ENCODE measurements around the gene JMJD8. TPM values are rescaled to one million over a fixed set of nuclear protein-coding genes. Genes with fewer than 3 reads are reported as not detected.
A peak's percentile ranks its signal among the peaks of the same experiment; 100 is the strongest.

Gene JMJD8
- total RNA-seq, 1 donor from 2014 or later = 26.1 TPM

- DNase-seq = no peak
- no peak for TF ChIP-seq CTCF (IDR thresholded peaks at IDR 0.05; ENCODE audit: partially characterized antibody, unreplicated experiment)
- peak overlapping the region; percentile 76 for H3K4me3 Mint-ChIP-seq (ENCODE audit: unreplicated experiment)
- no peaks in the 10 kb centered on the region for H3K36me3 Mint-ChIP-seq (ENCODE audit: unreplicated experiment)
- no peak overlapping the region for H3K27ac Mint-ChIP-seq (ENCODE audit: unreplicated experiment)
- peaks cover 14% of the 10 kb centered on the region for H3K9me3 Mint-ChIP-seq (ENCODE audit: unreplicated experiment)
- H3K4me1 Mint-ChIP-seq (ENCODE audit: low read depth, unreplicated experiment) = peaks cover 13% of the 10 kb centered on the region
- peaks cover 15% of the 10 kb centered on the region for H3K27me3 Mint-ChIP-seq (ENCODE audit: unreplicated experiment)
Measured at GRCh38 chr16:703406-703805, 19.3 kb upstream of the JMJD8 start.

GRCh38 chr16:702341-702740 lies 18.2 kb upstream of the JMJD8 start:
- Mint-ChIP-seq H3K4me3 (ENCODE audit: unreplicated experiment) (peak overlapping the region; percentile 81), H3K27me3 (ENCODE audit: unreplicated experiment) (peaks cover 12% of the 10 kb centered on the region), H3K27ac (ENCODE audit: unreplicated experiment) (no peak overlapping the region), H3K36me3 (ENCODE audit: unreplicated experiment) (no peaks in the 10 kb centered on the region), H3K9me3 (ENCODE audit: unreplicated experiment) (peaks cover 8% of the 10 kb centered on the region), H3K4me1 (ENCODE audit: low read depth, unreplicated experiment) (peaks cover 11% of the 10 kb centered on the region)
- TF ChIP-seq CTCF (IDR thresholded peaks at IDR 0.05; ENCODE audit: partially characterized antibody, unreplicated experiment) = no peak
- DNase-seq = no peak

GRCh38 chr16:700684-701584 lies 16.8 kb upstream of the JMJD8 start:
- no peak for TF ChIP-seq CTCF (IDR thresholded peaks at IDR 0.05; ENCODE audit: partially characterized antibody, unreplicated experiment)
- Mint-ChIP-seq H3K36me3 (ENCODE audit: unreplicated experiment) (no peaks in the 10 kb centered on the region), H3K9me3 (ENCODE audit: unreplicated experiment) (peaks cover 4% of the 10 kb centered on the region), H3K27ac (ENCODE audit: unreplicated experiment) (no peak overlapping the region), H3K27me3 (ENCODE audit: unreplicated experiment) (peaks cover 18% of the 10 kb centered on the region), H3K4me1 (ENCODE audit: low read depth, unreplicated experiment) (peaks cover 11% of the 10 kb centered on the region), H3K4me3 (ENCODE audit: unreplicated experiment) (peak overlapping the region; percentile 71)
- no peak for DNase-seq

- no peak for TF ChIP-seq CTCF (IDR thresholded peaks at IDR 0.05; ENCODE audit: partially characterized antibody, unreplicated experiment)
- H3K27me3 Mint-ChIP-seq (ENCODE audit: unreplicated experiment) = peaks cover 24% of the 10 kb centered on the region
Measured at GRCh38 chr16:698911-699671, 15.0 kb upstream of the JMJD8 start.

More at GRCh38 chr16:698911-699671, 15.0 kb upstream of the JMJD8 start:
- no peak overlapping the region for H3K4me3 Mint-ChIP-seq (ENCODE audit: unreplicated experiment)
- H3K4me1 Mint-ChIP-seq (ENCODE audit: low read depth, unreplicated experiment) = peaks cover 16% of the 10 kb centered on the region
- H3K27ac Mint-ChIP-seq (ENCODE audit: unreplicated experiment) = no peak overlapping the region
- H3K36me3 Mint-ChIP-seq (ENCODE audit: unreplicated experiment) = no peaks in the 10 kb centered on the region
- DNase-seq = no peak
- peaks cover 10% of the 10 kb centered on the region for H3K9me3 Mint-ChIP-seq (ENCODE audit: unreplicated experiment)

All from glutamatergic neuron (in vitro differentiated cells).